Measurements from ENCODE around the gene PIRT.

The PIRT gene

GRCh38 chr17:10777131-10777807 is 60.6 kb downstream of the PIRT start:
- no peak for DNase-seq (ENCODE audit: low read depth)
- TF ChIP-seq, protein P1, sequence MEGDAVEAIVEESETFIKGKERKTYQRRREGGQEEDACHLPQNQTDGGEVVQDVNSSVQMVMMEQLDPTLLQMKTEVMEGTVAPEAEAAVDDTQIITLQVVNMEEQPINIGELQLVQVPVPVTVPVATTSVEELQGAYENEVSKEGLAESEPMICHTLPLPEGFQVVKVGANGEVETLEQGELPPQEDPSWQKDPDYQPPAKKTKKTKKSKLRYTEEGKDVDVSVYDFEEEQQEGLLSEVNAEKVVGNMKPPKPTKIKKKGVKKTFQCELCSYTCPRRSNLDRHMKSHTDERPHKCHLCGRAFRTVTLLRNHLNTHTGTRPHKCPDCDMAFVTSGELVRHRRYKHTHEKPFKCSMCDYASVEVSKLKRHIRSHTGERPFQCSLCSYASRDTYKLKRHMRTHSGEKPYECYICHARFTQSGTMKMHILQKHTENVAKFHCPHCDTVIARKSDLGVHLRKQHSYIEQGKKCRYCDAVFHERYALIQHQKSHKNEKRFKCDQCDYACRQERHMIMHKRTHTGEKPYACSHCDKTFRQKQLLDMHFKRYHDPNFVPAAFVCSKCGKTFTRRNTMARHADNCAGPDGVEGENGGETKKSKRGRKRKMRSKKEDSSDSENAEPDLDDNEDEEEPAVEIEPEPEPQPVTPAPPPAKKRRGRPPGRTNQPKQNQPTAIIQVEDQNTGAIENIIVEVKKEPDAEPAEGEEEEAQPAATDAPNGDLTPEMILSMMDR (IDR thresholded peaks at IDR 0.05; ENCODE audit: low read depth, low read length, missing control alignments): no peak
- no peak overlapping the region for H3K4me3 ChIP-seq (ENCODE audit: low read depth, low read length)

- H3K4me3 ChIP-seq (ENCODE audit: low read depth, low read length): no peak overlapping the region
- no peak for DNase-seq (ENCODE audit: low read depth)
- TF ChIP-seq, protein P1 (IDR thresholded peaks at IDR 0.05; ENCODE audit: low read depth, low read length, missing control alignments): no peak
Measured at GRCh38 chr17:10776381-10776780, 61.5 kb downstream of the PIRT start.

DNA sequence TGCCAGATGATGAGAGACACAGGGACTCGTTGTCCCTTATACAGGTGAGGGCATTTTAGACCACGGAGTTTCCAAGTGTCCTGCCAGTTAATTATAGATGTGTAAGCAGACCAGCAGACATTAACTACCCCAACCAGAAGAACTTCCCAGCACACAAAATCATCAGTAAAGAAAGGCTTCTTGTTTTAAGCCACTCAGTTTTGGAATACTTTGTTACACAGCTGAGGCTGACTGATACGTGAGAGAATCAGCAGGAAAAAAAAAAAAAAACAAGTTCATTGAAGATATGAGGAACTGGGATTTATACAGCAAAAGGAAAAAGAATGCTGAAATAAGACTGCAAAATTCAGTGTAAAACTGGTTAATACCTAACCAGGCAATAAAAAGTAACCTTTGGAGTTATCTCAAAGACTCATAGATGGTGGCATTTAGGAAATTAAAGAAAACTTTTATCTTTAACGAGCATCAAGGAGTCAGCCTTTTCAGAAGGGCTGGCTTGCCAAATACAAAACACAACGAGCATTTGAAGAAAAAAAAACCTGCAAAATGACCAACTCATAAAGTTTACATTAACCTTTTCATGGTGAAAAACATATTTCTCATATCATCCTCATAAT is 62.0 kb downstream of the PIRT start:
- DNase-seq (ENCODE audit: low read depth): no peak
- TF ChIP-seq, protein P1 (IDR thresholded peaks at IDR 0.05; ENCODE audit: low read depth, low read length, missing control alignments): no peak
- H3K4me3 ChIP-seq (ENCODE audit: low read depth, low read length): no peak overlapping the region

- H3K4me3 ChIP-seq (ENCODE audit: low read depth, low read length): no peak overlapping the region
- no peak for DNase-seq (ENCODE audit: low read depth)
- TF ChIP-seq, protein P1 (IDR thresholded peaks at IDR 0.05; ENCODE audit: low read depth, low read length, missing control alignments): no peak
Measured at GRCh38 chr17:10775058-10775457, 62.8 kb downstream of the PIRT start.

DNA sequence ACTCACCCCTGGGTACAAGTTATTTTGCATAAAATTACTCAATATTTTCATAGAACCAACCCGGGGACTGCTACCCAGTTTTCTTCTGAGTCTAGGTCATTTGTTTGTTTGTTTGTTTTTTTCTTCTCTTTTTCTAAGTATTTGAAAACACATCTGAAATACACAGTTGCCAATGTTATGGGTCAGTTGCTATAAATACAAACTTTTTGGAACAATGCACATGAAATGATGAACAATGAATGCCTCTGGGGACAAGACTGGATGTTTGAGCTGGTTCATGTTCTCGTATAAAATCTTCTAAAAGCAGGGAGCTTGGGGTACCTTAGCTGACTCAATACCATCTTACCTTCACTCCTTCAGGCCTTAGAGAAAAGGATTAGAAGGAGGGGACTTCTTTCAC is 64.5 kb downstream of the PIRT start:
- DNase-seq (ENCODE audit: low read depth): no peak
- no peak overlapping the region for H3K4me3 ChIP-seq (ENCODE audit: low read depth, low read length)
- TF ChIP-seq, protein P1 (IDR thresholded peaks at IDR 0.05; ENCODE audit: low read depth, low read length, missing control alignments): no peak

All from GM12864 (cell line).